ENCODE measurements around the gene SLC35E1.

The SLC35E1 gene

DNA sequence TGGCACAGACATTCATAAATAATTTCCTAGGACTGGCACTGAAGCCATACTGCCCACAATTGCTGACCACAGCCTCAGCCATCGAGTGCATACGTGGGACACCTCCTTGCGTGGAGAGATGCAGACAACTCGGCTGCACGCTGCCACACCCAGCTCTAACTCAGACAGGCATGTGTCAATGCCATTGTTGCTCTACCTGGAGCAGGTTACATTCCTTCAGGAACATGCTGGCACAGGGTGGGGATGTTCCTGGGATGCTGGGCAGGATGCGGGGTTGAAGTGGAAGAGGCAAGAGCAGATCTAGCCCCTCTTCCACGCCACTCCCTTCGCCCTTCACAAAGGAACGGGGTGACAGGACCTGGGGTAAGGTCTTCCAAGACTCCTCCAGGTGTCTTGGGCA lies 24.2 kb upstream of the SLC35E1 start:
- no peak for DNase-seq (ENCODE audit: low spot score)

DNA sequence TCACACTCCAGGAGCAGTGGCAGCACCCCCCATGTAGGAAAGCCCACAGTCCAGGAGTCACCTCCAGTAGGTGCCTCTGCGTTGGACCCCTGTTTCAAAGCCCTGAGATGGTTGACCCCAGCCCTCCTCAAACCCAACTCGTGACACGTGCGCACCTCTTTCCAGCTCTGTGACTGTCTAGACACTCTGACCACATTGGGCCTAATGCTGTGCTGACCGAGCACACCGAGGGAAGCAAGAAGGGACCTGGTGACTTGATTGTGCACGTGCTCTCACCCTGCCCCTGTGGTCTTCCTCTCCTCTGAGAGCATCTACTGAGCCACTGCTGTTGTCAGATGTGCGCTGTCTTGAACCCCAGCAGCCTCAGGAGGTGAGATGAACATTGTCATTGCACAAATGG lies 22.9 kb upstream of the SLC35E1 start:
- DNase-seq (ENCODE audit: low spot score) = no peak

DNA sequence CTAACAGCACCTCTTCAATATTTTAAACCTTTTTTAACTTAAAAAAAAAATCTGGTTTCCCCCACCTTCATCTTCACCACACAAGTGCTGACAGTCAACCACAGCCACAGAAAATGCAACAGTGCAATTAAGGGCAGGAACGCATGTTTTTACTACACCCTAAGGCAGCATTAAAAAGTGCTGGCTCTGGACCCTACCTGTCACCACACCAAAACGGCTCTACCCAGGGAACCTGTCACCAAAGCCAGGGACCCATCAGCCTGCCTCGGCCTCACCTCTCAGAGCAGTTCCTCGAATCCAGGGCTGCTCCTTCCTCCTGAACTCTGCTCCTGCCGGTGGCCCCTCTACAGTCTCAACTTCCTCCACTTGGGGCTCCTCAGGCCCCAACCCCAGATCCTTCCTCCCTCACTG lies 22.5 kb upstream of the SLC35E1 start:
- DNase-seq (ENCODE audit: low spot score) = no peak

DNA sequence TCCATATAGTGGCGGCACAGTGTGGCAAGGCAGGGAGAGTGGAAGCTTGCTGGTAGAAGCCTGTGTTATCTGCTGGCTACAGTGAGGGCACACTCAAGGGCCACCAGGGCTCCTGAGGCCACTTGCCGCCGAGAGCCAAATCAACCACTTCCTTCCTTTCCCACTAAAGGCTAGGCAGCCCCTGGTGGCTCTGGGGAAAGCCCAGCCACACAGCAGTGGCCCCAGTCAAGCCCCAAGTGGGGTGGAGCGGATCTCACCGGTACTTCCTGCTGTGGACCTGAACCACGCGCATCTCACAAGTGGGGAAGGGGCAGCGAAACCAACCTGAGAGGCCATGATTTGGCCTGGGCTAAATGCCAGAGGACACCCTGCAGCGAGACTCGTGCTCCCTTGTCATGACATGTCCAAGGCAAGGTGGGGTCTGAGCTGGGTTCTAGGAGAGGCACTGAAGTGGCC lies 21.9 kb upstream of the SLC35E1 start:
- no peak for DNase-seq (ENCODE audit: low spot score)

DNA sequence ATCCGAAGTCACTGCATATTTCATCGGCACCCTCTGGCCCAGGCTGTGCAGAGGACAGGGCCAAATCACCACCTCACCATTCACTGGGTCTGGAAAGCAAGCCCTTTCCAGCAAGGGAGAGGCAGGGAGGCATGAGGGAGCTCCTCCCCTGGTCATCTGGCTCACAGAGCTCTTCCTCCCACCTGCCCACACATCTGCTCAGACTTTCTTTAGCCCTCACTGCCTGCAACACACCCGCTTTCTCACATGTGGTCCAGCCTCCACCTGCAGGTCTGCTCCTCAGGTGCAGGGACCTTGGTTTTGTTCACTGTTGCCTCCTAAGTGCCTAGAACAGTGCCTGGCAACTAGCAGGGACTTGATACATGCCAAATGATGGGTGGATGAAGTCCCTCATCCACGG lies 21.0 kb upstream of the SLC35E1 start:
- no peak for DNase-seq (ENCODE audit: low spot score)

DNA sequence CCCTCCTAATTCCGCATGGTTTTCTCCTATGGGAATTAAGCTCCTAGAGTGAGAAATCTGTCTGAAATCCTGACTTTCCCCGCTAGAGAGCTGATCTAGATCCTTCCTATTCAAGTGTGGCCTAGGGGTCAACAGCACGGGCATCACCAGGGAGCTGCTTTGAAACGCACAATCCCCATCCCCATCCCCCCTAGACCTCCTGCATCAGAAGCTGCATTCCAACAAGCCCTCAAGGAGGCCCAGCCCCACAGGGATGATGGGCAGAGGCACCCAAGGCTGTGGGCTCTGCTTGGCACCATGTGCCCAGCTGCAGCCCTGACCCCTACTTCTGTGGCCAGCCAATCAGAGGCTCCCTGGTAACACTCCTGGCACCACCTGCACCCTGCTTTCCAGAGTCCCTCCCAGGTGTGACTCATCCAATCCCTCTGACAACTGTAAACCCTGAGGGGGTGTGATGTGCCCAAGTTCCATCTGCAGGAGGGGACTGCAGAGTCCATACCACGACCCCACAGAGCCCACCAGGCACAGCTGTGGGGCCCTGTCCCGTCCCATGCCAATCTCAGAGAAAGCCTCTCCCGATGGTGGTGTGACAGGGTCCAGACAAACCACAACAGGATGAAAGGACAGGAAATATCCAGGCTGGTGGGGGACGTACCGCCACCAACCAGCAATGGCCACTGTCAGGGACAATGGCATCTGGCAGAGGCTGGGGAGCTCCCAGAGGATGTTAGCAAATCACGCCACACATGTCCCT lies 19.8 kb upstream of the SLC35E1 start:
- peak; percentile 25 for DNase-seq (ENCODE audit: low spot score)

DNA sequence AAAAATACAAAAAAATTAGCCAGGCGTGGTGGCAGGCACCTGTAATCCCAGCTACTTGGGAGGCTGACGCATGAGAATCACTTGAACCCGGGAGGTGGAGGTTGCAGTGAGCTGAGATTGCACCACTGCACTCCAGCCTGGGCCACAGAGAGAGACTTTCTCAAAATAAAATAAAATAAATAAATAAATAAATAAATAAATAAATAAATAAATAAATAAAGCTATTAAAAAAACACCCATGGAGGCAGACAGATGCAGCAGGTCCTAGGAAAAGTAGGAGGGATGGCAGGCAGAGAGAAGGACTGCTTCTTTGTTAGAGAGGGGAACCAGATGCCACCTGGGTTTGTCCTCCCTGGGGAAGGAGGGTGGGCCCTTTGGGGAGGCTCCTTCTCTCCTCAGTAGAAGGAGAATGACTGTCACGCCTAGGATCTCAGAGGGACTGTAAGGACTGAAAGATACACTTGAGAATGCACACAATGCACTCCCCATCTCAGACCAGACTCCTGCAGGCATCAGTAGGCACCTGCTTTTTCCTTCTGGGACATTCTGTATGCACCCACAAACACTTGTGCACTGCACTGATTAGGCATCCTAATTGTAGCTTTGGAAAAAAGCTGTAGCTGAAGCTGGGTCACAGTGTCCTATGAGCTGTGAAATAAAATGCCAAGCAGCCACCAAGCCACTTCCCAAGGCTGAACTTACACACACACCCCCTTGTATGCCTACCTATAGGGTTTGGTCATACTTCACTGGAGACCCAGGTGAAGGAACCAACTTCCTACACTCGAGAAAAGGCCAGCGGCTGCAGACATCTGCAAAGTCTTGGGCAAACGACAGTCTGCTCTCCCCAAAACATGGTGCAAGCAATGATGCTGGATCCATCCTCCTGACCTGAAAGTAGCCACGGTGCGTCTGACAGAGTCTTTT lies 18.9 kb upstream of the SLC35E1 start:
- DNase-seq (ENCODE audit: low spot score) = no peak

DNA sequence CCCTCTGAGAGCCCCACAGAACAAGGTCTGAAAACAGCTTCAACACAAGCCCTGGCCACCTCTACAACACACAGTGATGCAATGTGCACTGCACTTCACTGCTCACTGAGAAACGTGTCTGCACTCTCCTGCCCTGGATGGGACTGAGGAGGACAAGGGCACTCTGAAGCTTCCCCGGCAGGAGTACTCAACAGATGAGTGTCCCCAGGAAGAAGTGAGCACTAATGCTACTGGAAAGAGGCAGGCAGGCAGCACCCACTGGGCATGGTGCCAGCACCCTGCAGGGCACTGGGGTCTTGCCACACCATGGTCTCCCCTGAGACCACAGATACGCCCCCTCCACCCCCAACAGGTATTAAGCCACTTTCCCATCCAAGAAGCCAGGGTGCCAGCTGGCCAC lies 17.7 kb upstream of the SLC35E1 start:
- DNase-seq (ENCODE audit: low spot score) = no peak

DNA sequence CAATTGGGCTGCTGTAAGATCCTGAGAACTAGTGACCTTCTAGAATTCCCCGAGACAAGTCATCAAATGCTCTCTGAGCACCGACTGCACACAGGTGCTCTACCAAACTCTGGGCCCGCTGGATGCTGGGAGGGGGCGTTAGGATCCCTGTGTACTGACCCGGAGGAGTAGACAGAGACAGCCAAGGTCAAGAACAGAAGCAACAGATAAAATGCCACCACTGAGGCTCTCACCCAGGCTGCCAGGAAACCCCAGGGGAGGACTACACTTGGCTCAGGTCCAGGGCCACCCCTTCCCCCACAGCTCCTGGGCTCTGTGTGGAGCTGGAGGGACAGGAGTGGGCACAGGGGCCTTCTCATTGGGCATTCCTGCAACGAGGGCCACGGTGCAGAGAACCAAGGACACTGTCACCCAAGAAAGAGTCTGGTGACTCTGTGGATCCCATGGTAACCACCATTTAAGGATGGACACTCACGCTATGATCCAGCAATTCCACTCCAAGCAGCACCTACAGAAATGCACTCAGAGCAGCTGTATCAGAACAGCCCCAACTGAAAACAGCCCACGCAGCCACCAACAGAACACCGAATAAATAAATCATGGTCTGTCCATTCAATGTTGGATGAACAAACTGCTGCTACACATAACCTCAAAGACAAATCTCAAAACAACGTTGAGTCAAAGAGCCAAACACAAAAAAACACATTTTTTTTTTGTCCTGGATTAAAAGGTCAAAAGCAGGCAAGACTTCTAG lies 16.8 kb upstream of the SLC35E1 start:
- no peak for DNase-seq (ENCODE audit: low spot score)

DNA sequence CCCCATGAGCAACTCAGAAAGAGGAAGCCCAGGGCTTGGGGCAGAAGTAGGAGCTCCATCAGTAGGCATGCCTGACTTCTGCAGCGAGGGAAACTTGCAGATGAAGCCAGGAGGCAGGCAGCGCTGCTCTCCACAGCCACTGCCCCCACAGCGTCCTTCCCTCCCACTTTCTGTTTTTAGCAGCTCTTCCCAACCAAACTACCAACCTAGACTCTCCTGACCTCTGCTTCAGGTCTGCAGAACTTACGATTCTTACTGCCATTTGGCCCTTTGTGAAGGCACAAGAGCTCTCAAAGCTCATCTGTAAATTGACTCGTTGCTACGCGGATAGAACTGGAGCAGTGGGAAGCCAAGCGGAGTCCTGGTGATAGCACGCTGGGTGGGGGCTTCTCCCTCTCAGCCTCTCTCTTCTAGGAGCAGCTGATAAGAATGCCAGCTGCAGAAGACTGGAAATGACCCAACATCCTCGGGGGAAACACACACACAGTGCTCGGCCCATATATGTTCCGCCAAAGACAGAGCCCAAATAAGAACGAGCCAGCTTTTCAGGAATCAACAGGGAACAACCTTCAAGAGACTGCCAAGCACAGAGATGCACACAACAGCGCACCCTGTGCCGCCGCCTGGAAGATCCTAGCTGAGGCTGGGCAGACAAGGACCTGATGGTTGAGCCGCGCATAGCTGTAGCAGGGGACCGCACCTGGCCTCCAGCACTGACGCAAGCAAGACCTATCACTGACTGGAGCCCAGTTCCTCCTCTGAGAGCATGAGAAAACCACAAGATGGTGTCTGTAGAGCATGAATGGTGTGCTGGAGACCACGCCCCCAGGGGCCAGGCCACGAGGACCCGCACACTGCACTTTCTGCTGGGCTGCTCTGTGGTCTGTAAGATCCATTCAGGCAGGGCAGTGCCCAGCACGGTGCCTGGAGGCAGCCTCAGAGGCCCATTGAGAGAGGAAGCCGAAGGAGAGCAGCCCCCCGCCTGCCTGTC lies 15.9 kb upstream of the SLC35E1 start:
- DNase-seq (ENCODE audit: low spot score) = no peak

DNA sequence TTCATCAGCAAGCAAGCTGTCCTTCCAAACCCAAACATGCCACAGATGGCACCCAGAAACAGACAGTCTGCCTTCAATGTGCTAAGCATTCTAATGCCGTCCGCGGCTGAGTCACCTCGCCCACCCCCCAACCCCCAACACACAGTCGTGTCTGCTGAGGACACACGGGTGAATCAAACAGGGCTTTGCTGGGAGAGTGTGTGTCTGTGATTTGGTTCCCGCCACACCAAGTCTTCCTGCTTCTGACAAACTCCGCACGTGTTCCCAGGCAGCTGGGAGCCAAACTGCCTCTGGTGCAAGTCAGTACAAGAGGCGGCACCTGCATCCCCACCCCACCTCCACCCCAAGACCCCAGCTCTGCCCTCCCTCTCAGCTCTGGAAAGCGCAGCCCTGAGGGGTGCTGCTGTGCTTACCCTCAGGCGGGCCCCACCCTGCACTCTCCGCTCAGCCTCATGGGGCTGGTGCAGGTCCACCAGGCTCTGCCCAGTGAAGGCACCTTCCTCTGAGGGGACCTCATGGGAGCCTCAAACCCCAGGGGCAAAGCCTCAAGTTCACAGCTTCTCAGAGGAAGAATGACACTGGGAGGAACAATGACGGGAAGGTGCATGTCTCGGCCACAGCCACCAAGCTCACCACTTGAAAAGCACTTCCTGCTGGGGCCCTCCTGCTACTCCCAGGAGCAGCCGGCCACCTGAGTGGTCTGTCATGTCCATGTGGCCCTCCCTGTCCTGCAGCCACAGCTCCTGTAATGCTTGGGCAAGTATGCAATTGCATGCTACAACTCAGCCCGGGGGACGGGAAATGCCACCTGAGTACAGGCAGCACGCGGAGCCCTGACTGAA lies 15.0 kb upstream of the SLC35E1 start:
- DNase-seq (ENCODE audit: low spot score) = peak; percentile 29

DNA sequence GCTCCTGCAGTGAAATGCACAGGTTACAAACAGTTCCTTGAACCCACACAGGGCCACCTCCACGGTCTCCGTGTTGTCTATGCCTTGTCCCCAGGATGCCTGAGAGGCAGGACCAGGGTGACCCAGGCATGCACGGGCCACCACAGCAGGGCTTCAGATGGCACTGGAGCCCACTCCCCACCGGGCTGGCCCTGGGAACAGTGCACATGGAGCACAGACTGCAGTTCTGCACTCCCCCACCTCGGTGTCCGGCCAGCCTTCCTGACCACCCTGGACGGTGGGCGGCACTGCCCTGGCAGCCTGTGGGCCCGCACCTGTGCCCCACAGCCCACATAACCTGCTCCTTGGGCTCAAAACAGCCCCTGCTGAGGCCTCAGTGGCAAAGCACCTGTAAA lies 14.3 kb upstream of the SLC35E1 start:
- no peak for DNase-seq (ENCODE audit: low spot score)

DNA sequence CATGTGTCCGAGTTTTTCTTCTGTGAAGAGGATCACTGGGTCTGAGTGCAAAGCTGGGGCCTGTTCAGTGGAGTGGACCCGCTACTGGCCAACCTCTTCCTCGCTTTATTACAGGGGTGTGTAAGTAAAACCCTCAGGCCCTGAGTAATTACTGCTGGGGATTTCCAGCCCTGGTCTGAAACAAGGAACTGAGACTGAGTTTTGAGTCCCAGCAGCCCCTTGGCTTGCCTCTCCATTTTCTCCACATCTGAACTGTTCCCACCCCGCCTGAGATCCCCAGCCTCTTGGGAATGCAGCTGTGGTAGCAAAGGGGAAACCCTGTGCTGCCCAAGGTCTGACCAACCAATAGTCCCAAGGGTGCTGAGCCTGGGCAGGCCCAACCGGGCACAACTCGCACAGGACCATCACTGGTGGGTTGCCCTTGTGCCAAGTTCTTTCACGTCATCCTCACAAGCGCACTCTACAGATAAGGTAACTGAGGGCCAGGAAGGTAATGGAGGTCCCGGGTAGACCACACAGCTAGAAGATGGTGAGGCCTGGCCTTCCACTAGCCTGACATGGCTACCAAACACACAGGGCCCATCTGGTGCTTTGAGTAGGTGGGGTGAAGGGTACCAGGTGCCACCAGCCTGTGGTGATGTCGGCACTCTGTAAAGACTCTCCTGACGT lies 13.7 kb upstream of the SLC35E1 start:
- no peak for DNase-seq (ENCODE audit: low spot score)

DNA sequence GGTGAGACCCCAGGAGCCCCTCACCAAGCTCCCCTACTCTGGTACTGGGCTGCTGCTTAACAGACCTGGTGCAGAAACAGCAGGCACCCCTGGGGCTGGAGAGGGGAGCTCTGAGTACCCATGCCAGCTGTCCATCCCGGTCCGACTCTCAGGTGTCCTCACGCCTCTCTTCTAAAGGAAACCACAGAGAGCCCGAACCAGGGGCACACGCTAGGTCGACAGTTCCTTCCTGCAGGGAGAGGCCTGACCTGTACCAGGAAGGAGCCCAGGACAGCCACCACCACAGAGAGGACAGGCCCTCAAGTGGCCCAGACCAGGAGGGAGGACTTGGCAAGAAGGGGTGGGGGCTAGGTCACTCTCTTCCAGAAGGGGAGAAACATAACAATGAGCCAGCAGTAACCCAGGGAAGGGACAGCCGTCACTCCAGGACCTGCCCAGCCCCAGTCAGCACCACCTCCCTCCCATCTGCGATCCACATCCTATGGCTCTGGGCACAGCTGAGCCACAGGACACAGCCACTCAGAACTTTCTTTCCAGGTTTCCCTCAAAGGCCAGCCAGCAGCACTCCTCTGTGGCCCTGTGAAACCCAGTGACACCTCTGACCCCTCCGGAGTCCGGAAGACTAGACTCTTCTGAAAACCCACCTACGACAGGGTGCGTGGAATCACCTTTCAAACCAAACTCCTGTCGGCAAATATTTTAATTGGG lies 13.0 kb upstream of the SLC35E1 start:
- DNase-seq (ENCODE audit: low spot score) = no peak

DNA sequence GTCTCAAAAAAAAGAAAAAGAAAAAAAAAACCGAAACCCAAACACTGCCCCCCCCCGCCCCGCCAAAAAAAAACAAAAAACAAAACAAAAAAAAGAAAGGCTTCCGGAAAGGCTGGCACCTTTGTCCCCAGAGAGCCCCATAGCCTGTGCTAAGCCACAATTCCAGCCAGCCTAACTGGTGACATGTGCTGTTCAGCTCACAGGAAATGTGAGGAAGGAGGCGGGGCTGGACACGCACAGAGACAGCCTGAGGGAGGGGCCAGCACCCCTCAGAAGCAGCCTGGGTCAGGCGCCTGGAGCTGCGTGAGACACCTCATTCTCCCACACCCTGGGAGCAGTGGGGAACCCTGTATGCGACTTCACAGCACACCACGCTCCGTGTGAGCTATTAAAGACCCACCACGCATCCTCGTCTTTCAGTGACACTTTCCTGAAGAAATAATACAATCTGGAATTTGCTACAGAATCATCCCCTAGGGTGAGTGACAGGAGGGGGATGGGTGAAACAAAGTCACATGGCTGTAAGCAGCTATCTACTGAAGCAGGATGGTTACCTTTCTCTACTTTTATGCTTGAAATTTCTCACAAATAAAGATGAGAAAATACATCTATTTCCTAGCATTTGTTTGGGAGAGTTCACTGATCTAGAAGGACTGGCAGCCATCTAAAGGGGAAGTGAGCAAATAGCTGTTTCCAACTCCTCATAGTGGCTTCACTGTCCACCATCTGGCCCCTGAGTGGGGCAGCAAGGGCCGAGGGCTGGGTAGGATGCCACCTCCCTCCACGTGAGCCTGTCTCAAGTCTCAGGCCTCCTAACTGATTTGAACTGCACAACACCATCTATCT lies 12.3 kb upstream of the SLC35E1 start:
- peak; percentile 81 for DNase-seq (ENCODE audit: low spot score)

DNA sequence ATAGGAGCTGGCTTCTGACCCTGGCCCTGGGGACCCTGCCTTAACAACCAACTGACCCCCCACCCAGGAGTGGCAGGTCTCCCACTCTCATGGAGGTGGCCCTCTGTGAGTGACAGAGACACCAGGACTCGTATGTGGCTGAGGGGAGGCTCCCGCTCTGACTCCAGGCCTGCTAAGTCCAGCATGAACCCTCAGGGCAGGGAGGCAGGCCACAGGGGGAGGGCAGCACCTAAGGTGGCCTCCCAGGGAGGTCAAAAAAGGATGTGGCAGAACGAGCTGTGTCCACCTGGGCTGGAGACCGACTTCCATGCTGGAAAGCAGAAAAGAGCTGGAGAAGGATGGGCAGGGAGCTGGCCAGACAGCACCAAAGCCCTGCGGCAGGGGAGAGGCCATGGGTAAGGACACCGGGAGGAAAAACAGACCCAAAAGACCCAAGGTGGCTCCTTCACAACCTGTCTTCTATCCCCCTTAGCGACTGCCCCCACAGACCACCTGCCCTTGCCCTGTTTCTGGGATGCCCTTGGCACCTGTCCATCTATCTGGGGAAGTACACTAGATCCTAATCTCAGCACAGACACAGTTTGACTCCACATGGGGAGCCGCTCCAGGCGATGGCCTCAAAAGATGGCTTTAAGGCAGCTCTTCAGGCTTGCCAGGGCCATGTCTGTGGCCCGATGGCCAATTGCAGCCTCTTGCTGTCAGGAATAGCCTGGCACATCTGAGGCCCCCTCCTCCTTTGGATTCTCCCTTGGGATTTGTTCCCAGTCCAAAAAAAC lies 10.5 kb upstream of the SLC35E1 start:
- DNase-seq (ENCODE audit: low spot score) = no peak

DNA sequence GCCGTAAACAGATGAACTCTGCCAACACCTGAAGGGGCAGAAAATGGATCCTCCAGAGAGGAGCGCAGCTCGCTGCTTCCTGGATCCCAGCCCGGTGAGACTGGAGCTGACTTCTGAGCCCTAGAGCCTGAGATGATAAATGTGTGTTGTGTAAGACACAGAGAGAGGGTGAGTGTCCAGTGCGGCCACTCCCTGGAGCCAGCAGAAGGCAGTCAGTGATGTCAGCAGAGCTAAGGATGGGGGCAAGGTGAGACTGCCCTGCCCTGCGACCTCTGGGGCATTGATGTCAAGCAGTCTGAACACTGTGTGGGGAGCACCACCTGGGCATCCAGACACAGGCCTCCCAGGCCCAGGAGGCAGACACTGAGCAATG lies 9.7 kb upstream of the SLC35E1 start:
- no peak for DNase-seq (ENCODE audit: low spot score)
